ENCODE data around the gene RHEB. TPM values are rescaled to one million over a fixed set of nuclear protein-coding genes. Genes with fewer than 3 reads are reported as not detected.

RHEB gene
- total RNA-seq, 1 experiment from 2014 or later = 114 TPM

DNA sequence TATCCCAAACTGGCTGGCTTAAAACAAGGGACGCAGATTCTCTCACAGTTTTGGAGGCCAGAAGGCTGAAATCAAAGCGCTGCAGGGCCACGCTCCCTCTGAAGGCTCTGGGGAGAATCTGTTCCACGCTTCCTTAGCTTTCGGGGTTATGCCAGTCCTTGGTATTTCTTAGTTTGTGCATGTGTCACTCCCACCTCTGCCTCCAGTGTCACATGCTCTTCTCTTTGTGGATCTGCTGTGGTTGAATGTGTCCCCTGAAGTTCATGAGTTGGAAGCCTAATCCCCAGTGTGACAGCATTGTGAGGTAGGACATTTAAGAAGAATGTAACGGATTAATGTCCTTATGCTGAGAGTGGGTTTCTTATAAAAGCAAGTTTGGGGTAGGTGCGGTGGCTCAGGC, 29.4 kb upstream of the RHEB start:
- peaks cover 9% of the 10 kb centered on the region for H3K27me3 Mint-ChIP-seq (ENCODE audit: low read depth)
- Histone ChIP-seq H2BK12ac (ENCODE audit: insufficient read length, low read depth, low read length) (no peak overlapping the region), H2BK5ac (ENCODE audit: insufficient read length, low read length) (no peak overlapping the region), H3K79me2 (ENCODE audit: insufficient read depth, low read length) (no peaks in the 10 kb centered on the region), H4K91ac (ENCODE audit: insufficient read length, low read depth, low read length) (no peak overlapping the region), H3K14ac (ENCODE audit: insufficient read depth, low read length) (no peak overlapping the region), H3K23ac (ENCODE audit: insufficient read length, low read depth, low read length) (no peak overlapping the region), H2AFZ (ENCODE audit: low read length) (no peak overlapping the region), H4K20me1 (ENCODE audit: control insufficient read depth, insufficient read depth, insufficient read length) (no peaks in the 10 kb centered on the region), H3K56ac (ENCODE audit: insufficient read length, low read depth, low read length) (no peak overlapping the region), H3K4me2 (ENCODE audit: insufficient read depth, insufficient read length, low read length) (no peak overlapping the region), H3K4ac (ENCODE audit: low read depth, low read length) (no peak overlapping the region), H3T11ph (ENCODE audit: low read length) (no peak overlapping the region), H2BK15ac (ENCODE audit: low read depth, low read length) (no peak overlapping the region), H3K18ac (ENCODE audit: insufficient read length, low read depth, low read length) (no peak overlapping the region), H2BK120ac (ENCODE audit: low read depth, low read length, poor library complexity, severe bottlenecking) (no peak overlapping the region), H2AK5ac (ENCODE audit: insufficient read length, low read length) (no peak overlapping the region), H2BK20ac (ENCODE audit: low read depth, low read length, poor library complexity, severe bottlenecking) (no peak overlapping the region), H4K8ac (replicated peaks; ENCODE audit: insufficient read length, low read depth, low read length) (no peak overlapping the region), H4K5ac (ENCODE audit: insufficient read length, low read depth, low read length) (no peak overlapping the region), H3K9me3 (ENCODE audit: control insufficient read depth, low read depth, low read length) (no peaks in the 10 kb centered on the region), H3K9ac (ENCODE audit: extremely low read depth, insufficient read length, low read length) (no peak overlapping the region), H3K79me1 (ENCODE audit: insufficient read depth, low read depth, low read length, poor library complexity, severe bottlenecking) (no peaks in the 10 kb centered on the region), H3K27ac (ENCODE audit: insufficient read length, low read depth, low read length) (no peak overlapping the region), H3K27me3 (ENCODE audit: insufficient read depth, low read length) (no peaks in the 10 kb centered on the region), H3K23me2 (ENCODE audit: insufficient read length, low read depth, low read length, poor library complexity, severe bottlenecking) (no peaks in the 10 kb centered on the region), H3K4me1 (ENCODE audit: insufficient read depth, low read length) (no peaks in the 10 kb centered on the region)
- H3K36me3 Mint-ChIP-seq (ENCODE audit: insufficient read depth in 1 of 3, low read depth in 3 of 3) = no peaks in the 10 kb centered on the region; a peak in 1 of 7 replicates
- WGBS (ENCODE audit: extremely low coverage, insufficient read length, low lambda C conversion rate) = no CpG with 5 or more reads among the region's 7 CpGs
- peaks cover 8 to 22% of the 10 kb centered on the region in 2 experiments for H3K4me1 Mint-ChIP-seq
- no peaks in the 10 kb centered on the region; a peak in 1 of 5 replicates for H3K9me3 Mint-ChIP-seq
- no peak overlapping the region for H3K4me3 Mint-ChIP-seq
- TF ChIP-seq, protein P1, sequence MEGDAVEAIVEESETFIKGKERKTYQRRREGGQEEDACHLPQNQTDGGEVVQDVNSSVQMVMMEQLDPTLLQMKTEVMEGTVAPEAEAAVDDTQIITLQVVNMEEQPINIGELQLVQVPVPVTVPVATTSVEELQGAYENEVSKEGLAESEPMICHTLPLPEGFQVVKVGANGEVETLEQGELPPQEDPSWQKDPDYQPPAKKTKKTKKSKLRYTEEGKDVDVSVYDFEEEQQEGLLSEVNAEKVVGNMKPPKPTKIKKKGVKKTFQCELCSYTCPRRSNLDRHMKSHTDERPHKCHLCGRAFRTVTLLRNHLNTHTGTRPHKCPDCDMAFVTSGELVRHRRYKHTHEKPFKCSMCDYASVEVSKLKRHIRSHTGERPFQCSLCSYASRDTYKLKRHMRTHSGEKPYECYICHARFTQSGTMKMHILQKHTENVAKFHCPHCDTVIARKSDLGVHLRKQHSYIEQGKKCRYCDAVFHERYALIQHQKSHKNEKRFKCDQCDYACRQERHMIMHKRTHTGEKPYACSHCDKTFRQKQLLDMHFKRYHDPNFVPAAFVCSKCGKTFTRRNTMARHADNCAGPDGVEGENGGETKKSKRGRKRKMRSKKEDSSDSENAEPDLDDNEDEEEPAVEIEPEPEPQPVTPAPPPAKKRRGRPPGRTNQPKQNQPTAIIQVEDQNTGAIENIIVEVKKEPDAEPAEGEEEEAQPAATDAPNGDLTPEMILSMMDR (conservative IDR thresholded peaks at IDR 0.05) = no peak
- H3K27ac Mint-ChIP-seq = no peak overlapping the region
- no peak for DNase-seq

Measured in H9 (cell line).